ENCODE results near the gene IFNA21.
A peak's percentile ranks its signal among the peaks of the same experiment; 100 is the strongest.
"Not testable (repeated sequence)": the region's sequence is repeated elsewhere in the genome, so short reads cannot be mapped to it uniquely, and the experiment has no call there.

Gene IFNA21

DNA sequence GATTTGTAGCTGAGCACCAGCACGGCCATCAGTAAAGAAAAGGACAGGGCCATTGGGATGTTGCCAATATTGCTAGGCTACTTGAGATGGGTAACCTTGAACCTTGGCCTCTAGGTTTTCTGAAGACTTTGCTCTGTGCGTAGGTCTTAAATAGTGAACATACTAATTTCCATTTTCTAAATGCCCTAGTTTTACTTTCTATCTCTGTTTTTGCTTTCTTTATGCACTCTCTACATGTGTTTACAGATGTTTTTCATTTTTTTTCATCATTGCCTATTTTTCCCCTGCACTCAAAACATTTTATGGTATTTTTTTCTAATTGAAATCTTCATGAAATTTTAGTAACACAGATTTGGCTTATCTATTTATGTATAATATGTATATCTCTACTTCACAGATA lies at the start of gene IFNA21:
Gene IFNA21 (minus strand): TSS at position 101 of the 400 bp plus-strand sequence. CDS start 48 bp downstream, at position 53.
- not testable (repeated sequence) for DNase-seq

DNA sequence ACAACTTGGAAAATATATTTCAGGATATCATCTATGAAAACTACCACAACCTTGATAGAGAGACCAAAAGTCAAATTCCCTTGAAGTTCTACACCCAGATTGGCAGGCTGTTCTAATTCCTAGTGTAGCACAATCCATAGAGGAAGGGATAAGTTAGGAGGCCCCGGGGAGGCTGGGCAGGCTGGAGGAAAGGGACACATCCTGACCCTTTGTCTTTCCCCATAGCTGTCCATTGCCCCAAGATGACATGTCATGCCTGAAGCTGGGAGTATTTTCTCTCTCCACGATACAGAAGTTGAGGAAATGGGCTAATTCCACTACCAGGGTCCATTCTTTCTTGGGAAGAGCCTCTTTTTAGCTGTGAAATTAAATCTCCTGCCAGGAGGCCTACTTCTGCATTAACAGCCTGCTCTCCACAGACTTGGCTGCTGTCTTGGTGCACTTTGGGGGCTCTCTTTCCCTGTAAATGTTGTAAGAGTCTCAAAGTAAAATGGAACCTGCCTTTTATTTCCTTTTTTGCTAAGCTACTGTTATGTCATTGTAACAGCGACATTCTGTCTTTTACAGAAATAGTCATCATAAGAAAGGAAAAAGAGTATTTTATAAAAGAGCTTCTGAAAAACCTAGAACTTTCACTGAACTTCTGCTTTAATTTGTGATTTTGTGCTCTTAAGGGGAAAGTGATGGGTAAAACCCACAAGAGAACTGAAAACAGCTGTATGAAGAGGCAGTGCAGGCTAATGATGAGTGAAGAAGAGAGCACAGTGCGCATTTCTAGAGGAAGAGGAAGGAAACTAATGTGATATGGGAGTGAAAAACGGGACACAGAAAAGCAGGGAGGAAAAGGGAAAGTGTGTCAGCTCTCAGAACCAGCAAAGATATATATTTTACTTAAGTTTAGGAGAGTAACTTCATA lies 47.2 kb upstream of the IFNA21 start:
- DNase-seq = not testable (repeated sequence)

DNA sequence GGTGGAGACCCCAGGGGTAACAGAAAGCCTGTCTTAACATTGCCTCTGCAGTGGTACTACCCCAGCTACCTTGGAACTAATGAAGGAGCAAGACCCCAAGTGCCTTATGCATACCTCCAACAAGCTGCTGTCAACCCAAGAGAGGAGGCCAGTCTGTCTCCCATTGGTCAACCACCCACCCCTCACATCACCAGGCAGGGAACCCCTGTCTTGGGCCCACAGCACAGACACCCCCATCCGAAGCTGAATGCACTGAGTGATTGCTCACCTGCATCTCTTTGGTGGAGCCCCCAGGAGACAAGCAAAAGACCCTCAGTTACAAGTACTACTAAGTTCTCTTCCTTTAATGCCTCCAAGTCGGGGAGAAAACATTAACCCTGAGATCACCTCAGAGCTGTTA lies 45.7 kb upstream of the IFNA21 start:
- not testable (repeated sequence) for DNase-seq

DNA sequence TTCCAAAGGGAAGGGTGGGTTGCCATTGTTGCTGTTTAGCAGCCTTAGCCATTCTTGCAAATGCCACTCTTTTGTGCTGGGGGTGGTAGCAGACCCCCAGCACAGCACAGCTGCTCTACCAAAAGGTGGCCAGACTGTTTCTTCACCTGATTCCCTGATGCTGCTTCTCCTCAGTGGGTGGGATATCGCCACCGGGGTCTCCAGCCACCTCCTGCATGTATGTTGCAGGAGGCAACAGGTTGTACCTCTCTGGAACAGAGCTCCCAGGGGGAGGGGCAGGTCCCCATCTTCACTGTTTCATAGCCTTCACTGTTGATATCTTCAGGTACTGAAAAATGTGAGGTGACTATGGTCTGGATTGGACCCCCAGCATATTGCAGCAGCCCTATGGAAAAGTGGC lies 44.3 kb upstream of the IFNA21 start:
- not testable (repeated sequence) for DNase-seq

DNA sequence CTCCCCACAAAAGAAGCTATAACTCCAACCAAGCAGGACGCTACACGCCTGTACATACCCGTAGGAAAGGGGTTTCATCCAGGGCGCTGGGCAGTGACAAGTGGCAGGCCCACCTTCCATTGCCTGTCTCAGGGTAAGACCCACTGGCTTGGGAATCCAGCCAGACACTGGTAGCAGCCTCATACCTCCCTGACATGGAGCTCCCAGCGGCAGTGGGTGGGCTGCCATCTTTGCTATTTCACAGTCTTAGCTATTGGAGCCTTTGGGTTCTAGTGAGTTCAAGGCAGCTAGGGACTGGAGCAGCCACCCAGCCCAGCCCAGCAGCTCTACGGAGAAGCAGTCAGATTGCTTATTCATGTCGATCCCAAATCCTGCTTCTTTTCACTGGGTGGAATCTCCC lies 43.9 kb upstream of the IFNA21 start:
- DNase-seq = no peak

DNA sequence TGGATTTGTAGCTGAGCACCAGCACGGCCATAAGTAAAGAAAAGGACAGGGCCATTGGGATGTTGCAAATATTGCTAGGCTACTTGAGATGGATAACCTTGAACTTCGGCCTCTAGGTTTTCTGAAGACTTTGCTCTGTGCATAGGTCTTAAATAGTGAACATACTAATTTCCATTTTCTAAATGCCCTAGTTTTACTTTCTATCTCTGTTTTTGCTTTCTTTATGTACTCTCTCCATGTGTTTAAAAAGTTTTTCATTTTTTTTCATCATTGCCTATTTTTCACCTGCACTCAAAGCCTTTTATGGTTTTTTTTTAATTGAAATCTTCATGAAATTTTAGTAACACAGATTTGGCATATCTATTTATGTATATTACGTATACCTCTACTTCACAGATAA lies 40.6 kb upstream of the IFNA21 start, which contains the start of gene IFNA10:
Gene IFNA10 (minus strand): TSS at position 101 of the 400 bp plus-strand sequence. CDS start 46 bp downstream, at position 55.
- DNase-seq = not testable (repeated sequence)

DNA sequence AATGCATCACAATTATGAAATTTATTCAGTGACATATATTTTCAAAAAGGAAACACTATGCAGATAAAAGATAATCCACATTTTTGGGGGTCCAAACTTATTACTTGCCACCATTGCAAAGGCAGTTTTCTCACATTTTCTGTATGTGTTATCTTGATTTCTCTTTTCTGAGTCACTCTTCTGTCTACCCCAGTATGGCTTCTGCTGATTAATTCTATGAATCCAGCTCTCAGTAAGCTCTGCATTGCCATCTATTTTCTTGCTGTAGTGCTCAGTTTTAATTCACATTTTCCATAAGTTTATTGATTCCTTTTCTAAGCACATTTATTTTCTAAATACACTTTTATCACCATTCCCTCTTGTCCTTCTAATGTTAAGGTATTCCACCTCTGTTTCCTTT lies 38.7 kb upstream of the IFNA21 start:
- DNase-seq = no peak

DNA sequence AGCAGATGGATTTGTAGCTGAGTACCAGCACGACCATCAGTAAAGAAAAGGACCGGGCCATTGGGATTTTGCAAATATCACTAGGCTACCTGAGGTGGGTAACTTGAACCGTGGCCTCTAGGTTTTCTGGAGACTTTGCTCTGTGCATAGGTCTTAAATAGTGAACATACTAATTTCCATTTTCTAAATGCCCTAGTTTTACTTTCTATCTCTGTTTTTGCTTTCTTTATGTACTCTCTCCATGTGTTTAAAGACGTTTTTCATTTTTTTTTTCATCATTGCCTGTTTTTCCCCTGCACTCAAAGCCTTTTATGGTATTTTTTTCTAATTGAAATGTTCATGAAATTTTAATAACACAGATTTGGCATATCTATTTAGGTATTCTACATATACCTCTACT lies 35.6 kb upstream of the IFNA21 start, which contains the start of gene IFNA7:
Gene IFNA7 (minus strand): TSS at position 101 of the 400 bp plus-strand sequence. CDS start 40 bp downstream, at position 61.
- not testable (repeated sequence) for DNase-seq

DNA sequence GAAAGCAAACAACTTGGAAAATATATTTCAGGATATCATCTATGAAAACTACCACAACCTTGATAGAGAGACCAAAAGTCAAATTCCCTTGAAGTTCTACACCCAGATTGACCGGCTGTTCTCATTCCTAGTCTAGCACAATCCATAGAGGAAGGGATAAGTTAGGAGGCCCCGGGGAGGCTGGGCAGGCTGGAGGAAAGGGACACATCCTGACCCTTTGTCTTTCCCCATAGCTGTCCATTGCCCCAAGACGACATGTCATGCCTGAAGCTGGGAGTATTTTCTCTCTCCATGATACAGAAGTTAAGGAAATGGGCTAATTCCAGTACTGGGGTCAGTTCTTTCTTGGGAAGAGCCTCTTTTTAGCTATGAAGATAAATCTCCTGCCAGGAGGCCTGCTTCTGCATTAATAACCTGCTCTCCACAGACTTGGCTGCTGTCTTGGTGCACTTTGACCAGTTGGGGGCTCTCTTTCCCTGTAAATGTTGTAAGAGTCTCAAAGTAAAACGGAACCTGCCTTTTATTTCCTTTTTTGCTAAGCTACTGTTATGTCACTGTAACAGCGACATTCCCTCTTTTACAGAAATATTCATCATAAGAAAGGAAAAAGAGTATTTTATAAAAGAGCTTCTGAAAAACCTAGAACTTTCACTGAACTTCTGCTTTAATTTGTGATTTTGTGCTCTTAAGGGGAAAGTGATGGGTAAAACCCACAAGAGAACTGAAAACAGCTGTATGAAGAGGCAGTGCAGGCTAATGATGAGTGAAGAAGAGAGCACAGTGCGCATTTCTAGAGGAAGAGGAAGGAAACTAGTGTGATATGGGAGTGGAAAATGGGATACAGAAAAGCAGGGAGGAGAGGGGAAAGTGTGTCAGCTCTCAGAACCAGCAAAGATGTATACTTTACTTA lies 28.7 kb upstream of the IFNA21 start:
- peak in 9 of 51 donors; percentile 1 to 23 (median 7) for DNase-seq

DNA sequence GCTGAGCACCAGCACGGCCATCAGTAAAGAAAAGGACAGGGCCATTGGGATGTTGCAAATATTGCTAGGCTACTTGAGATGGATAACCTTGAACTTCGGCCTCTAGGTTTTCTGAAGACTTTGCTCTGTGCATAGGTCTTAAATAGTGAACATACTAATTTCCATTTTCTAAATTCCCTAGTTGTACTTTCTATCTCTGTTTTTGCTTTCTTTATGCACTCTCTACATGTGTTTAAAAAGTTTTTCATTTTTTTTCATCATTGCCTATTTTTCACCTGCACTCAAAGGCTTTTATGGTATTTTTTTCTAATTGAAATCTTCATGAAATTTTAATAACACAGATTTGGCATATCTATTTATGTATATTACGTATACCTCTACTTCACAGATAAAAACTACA lies 21.0 kb upstream of the IFNA21 start, which contains the start of gene IFNA4:
Gene IFNA4 (minus strand): TSS at position 101 of the 400 bp plus-strand sequence. CDS start 56 bp downstream, at position 45.
- DNase-seq = not testable (repeated sequence)

DNA sequence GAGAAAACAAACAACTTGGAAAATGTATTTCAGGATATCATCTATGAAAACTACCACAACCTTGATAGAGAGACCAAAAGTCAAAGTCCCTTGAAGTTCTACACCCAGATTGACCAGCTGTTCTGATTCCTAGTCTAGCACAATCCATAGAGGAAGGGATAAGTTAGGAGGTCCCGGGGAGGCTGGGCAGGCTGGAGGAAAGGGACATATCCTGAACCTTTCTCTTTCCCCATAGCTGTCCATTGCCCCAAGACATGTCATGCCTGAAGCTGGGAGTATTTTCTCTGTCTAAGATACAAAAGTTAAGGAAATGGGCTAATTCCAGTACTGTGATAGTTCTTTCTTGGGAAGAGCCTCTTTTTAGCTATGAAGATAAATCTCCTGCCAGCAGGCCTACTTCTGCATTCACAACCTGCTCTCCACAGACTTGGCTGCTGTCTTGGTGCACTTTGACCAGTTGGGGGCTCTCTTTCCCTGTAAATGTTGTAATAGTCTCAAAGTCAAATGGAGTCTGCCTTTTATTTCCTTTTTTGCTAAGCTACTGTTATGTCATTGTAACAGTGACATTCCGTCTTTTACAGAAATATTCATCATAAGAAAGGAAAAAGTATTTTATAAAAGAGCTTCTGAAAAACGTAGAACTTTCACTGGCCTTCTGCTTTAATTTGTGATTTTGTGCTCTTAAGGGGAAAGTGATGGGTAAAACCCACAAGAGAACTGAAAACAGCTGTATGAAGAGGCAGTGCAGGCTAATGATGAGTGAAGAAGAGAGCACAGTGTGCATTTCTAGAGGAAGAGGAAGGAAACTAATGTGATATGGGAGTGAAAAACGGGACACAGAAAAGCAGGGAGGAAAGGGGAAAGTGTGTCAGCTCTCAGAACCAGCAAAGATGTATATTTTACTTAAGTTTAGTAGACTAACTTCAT lies 16.6 kb upstream of the IFNA21 start:
- DNase-seq = peak in 4 of 51 donors; percentile 2 to 6 (median 4)

DNA sequence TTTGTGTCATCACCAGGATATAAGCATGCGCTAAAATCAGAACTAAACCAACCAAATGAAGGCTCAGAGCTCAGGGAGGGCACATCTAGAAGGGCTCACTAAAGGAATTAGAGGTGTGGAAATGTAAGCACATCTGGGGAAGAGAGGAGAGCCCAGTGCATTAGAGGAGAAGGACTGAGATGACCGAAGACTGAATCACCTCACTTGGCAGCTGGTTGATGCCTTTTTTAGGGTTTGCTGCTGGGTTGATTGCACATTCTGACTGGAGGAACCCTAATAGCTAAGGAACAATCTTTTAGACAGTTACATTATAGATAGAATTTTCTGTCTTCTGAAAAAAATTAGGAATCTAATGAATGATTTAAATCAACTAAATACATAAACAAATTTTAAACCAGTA lies 8.2 kb upstream of the IFNA21 start:
- no peak for DNase-seq

DNA sequence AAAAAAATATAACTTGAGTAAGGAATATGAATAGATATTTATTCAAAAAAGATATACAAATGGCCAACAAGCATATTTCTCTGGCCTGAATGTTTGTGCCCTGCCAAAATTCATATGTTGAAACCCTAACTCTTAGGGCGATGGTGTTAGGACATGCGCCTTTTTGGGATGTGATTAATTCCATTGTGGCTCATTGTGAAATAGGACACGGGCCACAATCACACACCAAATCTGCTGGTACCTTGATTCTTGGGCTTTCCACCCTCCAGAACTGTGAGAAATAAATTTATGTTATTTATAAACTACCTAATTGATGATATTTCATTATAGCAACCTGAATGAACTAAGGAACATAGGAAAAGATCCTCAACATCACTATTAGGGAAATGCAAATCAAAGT lies 5.7 kb upstream of the IFNA21 start:
- no peak for DNase-seq

DNA sequence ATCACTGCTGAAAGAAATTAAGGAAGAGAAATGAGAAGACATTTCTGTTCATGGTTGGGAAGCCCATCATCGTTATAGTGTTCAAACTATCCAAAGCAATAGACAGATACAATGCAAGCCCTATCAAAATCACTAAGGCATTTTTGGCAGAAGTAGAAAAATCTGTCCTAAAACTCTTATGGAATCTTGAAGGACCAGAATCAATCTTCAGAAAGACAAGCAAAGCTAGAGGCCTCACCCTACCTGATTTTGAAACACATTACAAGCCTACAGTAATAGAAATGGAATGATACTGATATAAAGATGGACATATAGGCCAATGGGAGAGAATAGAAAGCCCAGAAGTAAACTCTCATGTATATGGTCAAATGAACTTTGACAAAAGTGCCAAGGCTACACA lies 4.9 kb upstream of the IFNA21 start:
- no peak for DNase-seq

DNA sequence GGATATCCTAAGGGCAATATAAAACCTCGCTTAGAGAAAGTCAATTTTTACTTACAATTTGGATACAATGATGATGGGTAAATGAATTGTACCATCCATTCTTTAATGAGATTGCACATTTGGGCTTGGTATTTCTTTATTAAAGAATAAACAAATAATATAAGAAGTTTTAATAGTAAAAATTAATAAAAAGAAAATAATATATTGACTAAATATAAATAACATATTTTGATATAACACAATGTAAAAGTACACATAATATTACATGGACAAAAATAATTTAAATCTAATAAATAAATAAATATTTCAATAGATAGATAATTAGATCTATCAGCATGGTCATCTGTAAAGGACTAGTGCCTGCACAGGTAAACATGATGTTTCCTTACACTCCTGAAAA lies 944 bp downstream of the IFNA21 start:
- no peak for DNase-seq

DNA sequence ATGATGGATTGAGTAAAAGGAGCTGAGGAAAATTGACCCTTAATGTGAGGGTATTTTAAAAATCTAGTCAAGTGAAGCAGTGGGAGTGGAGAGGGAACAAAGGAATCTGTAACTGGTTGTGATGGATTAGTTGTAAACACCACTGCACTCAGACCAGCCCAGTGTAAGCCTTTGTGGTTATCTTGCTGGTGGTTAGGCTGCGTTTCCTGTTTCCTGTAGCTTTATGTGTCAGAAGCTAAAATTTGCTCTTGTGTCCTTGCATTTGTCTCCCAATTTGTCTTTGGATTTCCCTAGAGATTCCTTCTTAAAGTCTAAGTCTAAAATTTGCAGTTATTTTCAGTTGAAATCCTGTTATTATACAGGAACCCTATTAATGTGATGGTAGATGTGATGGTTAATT lies 6.3 kb downstream of the IFNA21 start:
- peak in 1 of 51 donors; percentile 1 for DNase-seq

DNA sequence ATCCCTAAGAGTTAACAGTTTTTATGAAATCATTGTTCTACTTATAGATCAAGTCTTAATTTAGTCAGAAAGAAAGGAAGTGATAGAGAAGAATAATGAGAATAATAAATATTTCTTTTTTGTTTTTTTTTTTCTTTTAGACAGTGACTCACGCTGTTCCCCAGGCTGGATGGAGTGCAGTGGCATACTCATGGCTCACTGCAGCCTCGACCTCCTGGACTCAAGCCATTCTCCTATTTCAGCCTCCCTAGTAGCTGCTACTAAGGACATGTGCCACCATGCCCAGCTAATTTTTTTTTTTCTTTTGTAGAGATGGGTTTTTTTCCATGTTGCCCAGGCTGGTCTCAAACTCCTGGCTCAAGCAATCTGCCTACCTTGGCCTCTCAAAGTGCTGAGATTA lies 11.0 kb downstream of the IFNA21 start:
- DNase-seq = no peak

DNA sequence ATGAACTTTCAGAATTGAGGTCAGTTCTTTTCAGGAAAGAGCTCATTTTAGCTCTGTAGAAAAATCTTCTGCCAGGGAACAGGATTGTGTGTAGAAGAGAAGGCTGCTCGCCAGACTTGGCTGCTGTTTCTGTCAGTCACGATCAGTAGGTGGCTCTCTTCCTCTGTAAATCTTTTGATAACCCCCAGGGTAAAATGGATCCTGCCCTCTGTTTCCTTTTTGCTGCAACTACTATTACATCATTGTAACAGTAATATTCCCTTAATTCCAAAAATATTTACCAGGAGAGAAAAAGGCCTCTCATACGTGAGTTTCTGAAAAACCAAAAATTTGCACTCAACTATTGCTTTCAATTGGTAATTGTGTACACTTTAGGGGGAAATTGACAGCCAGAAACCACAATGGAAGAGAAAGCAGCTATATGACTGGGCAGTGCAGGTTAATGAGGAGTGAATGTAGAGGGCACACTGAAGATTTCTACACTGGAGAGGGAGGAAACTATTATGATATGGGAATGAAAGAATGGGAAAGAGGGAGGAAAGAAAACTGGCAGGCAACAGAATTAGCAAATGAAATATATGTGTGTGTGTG lies 12.3 kb downstream of the IFNA21 start:
- peak in 7 of 51 donors; percentile 1 to 16 (median 8) for DNase-seq

DNA sequence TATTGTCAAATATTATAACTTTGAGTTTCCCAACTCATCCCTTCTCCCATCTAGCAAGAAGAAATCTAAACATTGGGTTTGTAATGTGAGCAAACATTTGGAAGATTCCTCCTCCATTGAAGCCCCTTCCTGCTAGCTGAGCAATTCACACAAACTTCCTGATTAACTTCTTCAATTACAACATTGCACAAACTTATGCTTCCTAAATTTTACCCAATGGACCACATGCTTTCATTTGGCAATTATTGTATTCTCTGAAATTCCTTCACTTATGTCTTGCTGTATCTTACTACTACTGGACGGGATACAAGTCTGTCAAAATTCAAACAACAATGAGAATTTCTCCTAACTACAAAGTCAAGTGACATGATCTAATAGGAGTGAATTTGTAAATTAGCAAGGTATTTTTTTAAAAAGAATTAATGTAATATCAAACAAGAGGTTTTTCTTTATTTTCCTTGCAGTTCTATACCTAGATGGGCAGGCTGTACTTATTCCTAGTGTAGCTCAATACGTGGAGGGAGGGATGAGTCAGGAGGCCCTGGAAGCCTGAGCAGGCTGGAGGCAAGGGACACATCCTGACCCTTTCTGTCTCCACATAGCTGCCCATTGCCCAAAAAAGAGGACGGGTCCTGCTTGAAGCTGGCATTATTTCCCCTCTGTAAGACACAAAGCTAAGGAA lies 13.0 kb downstream of the IFNA21 start:
- DNase-seq = peak in 3 of 51 donors; percentile 5 to 12 (median 9)

Measured in hypothalamus (tissue), 51 donors.